NCI-H774 (cell line): Measurements from ENCODE around the gene ACAD11.
"Not testable (repeated sequence)": the region's sequence is repeated elsewhere in the genome, so short reads cannot be mapped to it uniquely, and the experiment has no call there.

Experiments used
- DNase-seq: peaks from one replicate; lab custom pipeline; 2025; lab: John Stamatoyannopoulos, UW

ACAD11 gene

DNA sequence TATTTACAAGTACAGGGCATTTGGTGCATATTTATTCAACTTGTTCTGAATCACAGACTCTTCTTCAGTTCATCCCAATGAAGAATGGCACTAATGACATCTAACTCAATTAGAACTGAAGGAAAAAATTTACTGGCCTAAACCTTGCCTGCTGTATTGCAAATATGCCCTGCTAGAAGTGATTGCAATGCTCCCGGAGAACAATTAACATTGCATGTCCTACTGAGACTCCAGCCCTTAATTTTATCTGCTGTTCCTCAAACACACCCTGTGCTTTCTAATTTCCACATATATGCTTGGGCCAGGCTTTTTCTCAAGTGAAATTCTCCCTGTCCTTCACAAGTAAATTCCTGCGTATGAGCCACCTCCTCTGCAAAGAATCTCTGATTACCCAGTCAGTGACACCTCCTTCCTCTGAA, 54.2 kb downstream of the ACAD11 start:
- DNase-seq = no peak

DNA sequence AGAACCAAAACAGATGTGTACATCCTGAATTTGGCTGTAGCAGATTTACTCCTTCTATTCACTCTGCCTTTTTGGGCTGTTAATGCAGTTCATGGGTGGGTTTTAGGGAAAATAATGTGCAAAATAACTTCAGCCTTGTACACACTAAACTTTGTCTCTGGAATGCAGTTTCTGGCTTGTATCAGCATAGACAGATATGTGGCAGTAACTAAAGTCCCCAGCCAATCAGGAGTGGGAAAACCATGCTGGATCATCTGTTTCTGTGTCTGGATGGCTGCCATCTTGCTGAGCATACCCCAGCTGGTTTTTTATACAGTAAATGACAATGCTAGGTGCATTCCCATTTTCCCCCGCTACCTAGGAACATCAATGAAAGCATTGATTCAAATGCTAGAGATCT, 59.0 kb downstream of the ACAD11 start:
- DNase-seq = not testable (repeated sequence)

DNA sequence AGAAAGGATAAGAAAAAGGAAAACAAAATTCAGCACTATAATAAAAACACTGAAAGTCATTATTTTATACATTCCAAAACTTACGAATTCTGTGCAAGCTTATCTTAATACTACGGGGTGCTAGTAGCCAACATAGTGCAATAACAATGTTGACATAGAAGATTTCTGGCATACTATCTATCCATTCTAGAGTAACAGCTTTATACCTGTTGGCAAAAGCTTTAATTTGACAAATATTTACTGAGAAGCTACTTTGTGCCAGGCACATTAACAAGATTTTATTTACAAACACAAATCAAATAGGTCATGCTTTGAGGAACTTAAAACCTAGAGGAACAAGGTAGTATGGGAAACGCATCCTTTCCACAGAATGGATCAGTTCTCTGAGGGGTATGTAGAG, 61.4 kb downstream of the ACAD11 start:
- no peak for DNase-seq

DNA sequence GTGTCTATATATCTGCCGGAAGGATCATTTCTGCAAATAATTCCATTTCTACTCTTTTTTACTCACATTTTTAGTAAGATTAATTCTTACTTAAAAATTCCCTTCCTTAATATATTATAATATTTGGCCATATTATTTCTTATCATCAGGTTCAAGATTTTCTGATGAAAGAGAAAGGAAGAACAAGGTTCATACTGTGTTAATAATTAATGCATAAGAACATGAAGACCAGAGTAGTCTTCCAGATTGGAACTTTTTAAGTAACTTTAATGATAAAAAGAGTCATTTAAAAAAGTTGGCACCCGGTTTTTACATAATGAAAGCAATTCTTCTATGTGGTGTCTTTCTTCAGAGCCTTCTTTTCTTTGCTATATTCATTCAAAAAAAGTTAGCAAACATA, 61.9 kb downstream of the ACAD11 start:
- DNase-seq = no peak

DNA sequence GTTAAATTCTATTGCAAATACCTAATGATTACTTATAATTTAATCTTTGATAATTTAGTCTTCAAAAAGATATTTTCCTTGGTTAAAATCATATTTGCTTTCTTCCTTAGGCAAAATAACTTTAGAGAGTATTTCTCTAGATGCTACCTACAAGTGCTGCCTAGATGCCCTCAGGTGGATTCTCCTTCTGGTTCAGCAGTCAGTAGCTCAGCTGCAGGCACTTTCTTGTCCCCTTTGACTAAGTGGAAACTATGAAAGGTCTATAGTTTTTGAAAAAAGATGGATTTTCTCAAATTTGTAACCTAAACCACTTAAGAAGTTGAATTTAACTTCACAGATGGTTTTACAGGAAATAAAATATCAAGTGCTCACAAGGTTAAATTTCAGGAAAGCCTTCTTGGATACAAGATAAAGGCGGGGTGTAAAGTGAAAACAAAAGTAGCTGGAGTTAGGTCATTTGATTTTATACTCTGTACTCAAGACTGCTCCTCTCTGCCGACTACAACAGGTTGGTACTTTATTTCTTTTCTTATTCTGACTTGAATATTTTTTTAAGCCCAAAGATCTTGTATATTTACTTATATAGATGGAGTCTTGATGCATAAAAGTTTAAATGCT, 62.7 kb downstream of the ACAD11 start, which contains the start of gene ACKR4:
TSS of gene ACKR4 (plus strand) at position 455 of the 618 bp plus-strand sequence. CDS start 3,128 bp downstream, outside the sequence.
- no peak for DNase-seq

DNA sequence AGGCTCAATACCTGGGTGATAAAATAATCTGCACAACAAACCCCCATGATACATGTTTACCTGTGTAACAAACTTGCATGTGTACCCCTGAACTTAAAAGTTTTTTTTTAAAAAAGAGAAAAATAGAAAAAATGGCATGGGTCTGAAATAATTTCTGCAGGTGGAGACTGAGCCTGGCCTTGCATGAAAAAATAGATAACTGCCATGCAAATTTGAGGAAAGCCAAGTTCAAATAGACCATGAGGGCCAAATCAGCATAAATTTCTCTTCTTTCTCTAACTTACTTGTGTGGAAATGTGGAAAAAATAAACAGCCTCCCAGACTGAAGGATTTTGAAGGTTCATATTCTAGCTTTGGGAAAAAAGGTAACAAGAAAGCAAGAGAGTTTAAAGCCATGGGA, 63.3 kb downstream of the ACAD11 start:
- no peak for DNase-seq

DNA sequence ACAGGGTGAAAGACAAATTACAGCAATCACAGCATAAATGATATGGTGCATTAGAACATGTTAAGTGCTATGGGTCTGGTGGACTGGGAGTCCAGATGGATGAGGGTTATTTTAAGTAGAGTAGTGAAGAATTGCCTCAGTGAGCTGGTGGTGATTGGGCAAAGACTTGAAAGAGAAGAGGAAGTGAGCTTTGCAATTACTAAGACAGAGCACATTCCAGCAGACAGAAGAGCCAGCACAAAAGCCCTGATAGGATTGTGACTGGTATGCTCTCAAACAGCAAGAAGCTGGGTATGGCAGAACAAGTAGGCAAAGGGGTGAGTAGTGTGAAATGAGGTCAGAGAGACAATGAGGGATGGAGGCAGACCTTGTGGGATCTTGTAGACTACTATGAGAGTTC, 64.6 kb downstream of the ACAD11 start:
- no peak for DNase-seq

DNA sequence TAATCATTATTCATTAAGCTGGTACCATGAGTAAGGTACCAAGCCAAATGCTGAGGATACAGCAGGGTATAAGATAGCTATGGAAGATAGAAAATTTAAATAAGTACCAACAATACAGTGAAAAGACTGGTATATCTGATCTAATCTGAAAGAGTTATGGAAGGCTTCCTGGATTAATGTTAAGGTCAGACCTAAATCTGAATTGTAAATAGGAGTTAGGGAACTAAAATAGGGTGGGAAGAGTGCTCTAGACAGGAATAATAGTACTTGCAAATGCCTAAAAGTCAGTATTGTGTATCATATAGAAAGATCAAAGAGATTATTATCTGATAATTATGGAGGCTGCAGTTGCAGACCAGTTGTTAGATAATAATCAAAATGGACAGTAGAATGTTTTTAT, 65.1 kb downstream of the ACAD11 start:
- DNase-seq = no peak

DNA sequence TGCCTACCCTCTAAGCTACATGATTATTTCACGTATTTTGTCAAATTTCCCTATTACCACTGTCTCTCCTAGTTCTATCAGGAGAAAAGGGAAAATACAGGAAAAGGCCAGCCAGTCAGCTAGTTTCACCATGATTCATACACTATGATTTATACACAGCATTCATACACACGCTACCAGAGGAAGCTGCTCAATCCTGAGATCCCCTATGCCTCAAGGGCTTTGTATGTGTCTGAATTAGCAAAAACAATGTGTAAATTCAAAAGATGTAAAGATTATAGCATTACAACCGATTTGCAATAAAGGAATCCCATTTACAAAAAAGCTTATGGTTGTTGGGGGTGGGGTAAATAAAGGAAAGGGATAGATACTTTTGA, 65.7 kb downstream of the ACAD11 start:
- no peak for DNase-seq

DNA sequence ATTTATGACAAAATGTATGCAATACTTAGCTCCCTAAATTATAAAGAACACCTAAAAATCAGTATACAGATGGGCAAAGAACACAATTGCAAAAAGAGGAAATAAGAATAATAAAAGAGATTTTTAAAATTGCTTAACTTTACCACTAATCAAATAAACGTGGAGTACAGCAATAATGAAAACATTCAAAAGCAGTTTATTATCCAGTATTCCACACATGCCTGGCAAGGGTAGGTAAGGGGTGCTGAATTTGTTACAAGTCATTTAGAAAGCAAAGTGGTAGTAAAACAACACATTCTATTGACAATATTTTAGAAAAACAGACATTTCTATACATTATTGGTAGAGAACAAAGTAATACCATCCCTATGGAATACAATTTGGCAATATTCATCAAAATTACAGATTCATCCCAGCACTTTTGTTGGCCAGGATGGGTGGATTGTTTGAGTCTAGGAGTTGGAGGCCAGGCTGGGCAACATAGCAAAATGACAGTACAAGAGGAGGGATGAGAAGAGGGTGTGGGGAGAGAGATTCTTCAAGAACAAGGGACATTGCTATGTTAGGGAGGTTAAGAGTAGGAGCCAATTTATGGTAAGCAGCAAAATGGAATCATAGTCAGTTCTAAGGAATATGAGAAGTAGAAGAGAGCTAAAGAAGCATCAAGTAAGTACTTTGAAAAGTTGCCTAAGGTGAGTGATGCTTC, 66.2 kb downstream of the ACAD11 start:
- no peak for DNase-seq

DNA sequence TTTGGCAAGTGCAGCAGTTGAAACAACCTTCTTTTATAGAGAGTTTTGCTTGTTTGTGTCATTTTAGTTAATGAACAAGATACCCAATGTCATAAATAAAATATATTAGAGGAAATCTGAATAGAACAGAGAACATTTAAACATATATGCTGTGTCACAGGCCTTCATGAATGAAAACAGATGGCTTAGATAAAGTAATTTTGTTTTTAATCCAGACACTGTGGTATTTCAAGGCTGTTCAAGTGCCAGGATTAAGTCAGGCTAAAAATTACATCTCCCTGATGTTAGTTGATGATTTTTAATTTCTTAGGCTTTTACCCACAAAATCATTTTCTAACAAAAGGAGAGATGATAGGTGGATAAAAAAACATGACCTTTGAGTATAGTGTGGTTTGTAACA, 67.4 kb downstream of the ACAD11 start:
- no peak for DNase-seq

DNA sequence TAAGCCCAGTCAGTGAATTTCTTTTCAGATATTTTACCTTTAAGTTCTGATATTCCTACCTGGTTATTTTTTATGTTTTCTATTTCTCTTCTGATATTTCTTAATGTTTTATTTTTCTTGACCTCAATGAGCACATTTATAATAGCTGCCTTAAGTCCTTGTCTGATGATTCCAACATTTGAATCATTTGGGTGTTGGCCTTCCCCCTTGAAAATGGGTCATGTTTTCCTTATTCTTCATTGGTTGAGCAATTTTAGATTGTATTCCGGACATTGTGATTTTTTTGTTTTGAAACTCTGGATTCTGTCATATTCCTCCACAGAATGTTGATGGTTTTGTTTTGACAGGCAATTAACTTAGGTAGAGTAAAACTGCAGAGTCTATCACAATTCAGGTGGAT, 72.2 kb downstream of the ACAD11 start:
- DNase-seq = no peak

DNA sequence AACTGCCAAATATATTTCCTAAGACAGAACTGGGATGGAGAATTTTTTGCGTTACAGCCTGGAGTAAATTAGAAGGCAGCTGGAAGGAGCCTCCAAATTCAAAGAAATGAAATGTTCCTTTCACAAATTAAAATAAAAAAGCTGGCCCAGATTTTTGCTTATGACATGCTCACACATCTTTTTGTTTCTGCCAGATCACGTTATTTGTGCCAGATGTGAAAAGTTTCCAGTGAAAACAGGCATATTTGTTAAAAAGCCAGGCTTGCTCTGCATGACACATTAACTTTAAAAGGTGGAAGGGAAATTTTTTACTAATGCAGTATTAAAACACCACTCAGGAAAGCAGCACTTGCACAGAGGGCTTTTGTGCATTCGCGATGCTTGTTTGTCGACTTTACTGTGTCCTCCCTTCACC, 85.8 kb downstream of the ACAD11 start:
- DNase-seq = no peak

DNA sequence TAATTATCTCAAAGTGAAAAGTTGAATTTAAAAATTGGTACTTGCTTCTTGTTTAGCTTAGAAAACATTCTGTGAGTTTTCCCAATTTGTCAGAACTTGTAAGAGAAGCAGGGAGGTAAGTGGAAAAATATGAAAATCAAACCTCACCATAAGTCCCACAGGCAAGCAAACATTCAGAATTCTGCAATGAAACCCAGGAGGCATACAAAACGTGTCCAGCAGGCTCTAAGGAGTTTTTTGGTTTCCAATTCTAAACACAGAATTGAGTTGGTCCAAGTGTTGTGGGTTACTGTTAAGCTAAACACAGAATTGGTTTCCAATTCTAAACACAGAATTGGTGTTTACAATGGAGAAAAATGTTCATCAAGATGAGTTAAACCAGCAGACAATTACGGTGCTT, 89.6 kb downstream of the ACAD11 start:
- no peak for DNase-seq

DNA sequence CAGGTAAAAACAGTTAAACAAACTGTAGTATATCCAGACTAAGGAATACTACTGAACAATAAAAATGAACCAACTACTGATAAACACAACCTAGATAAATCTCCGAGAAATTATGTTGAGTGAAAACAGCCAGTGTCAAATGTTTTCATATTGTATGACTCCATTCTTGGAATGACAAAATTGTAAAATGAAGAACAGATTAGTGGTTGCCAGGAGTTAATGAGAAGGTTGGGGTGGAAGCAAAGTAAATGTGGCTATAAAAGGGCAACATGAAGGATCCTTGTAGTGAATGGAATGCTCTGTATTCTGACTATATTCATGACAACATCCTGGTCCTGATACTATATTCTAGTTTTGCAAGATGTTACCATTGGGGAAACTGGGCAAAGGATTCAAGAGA, 90.0 kb downstream of the ACAD11 start:
- DNase-seq = no peak

DNA sequence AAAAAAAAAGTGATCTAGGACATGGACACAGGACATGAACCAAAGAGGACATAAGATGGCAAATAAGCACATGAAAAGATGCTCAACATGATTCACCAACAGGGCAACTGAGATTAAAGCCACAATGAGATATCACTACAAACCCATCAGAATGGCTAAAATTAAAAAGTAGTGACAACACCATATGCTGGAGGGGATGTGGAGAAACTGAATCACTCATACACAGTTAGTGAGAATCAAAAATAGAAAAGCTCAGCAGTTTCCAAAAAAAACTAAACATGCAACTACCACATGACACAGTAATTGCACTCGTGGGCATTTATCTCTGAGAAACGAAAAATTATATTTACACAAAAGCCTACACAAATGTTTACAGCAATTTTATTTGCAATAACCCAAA, 90.5 kb downstream of the ACAD11 start:
- DNase-seq = no peak

DNA sequence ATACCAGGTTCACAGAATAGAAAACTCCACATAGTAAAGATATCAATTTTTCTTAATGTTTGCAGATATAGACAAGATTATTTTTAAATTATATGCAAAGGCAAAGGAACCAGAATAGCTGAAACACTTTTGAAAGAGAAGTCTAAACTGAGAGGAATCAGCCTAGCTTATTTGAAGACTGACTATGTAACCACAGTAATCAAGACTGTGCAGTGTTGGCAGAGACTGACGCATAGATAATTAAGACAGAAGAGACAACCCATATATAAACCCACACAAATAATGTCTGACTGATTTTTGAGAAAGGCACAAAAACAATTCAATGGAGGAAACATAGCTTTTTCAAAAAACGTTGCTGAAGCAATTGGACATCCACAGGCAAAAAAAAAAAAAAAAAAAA, 91.2 kb downstream of the ACAD11 start:
- no peak for DNase-seq

DNA sequence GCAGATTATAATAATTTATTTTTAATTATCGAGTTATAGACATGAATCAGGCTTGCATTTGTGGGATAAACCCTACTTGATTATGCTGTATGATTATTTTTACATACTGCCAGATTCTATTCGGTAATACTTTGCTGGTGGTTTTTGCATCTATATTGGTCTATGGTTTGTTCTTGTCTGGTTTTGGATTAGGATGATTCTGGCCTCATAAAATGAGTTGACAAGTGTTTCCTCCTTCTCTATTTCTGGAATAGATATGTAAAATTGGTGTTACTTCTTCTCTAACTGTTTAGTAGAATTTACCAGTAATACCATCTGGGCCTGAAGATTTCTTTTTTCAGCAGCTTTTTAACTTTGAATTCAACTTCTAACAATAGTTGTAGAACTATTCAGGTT, 95.5 kb downstream of the ACAD11 start:
- DNase-seq = no peak

DNA sequence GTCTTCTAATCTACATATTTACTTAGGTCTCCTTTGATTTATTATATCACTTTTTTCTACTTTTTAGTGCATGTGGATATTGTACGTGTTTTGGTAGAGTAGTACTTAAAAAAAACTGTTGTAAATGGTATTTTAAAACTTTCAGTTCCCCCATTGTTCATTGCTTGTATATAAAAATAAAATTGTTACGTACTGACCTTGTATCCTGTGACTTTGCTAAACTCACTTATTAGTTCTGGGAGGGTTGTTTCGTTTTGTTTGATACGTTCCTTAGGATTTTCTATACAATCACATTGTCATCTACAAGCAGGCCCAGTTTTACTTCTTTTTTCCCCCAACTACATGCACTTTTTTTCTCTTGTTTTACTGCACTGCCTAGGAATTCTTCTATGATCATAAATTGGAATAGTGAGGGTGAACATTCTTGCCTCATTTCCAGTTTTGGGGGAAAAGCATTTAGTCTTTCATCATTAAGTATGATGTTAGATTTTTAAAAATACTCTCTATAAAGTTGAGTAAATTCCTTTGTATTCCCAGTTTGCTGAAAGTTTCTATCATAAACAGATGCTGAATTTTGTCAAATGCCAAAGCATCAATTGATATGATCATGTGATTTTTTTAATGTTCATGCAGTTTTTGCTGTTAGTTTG, 96.1 kb downstream of the ACAD11 start:
- no peak for DNase-seq

DNA sequence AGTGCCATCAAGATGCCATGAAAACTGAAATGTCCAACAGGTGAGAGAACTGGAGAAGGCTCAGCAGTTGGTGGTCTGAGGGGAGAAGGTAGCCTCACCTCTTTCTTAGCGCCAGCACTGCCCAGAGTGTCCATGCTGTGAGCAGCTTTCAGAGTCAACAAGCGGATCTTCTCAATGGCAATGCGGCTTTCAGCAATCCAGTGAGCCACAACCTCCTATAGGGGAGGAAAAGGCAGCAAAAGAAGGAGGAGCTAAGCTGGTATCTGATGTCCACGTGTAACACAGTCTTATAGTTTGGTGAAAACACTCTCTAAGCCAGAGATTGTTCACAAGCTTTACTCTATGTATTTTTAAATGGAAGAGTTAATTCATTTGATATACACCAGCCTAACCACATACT, 98.6 kb downstream of the ACAD11 start:
- no peak for DNase-seq

DNA sequence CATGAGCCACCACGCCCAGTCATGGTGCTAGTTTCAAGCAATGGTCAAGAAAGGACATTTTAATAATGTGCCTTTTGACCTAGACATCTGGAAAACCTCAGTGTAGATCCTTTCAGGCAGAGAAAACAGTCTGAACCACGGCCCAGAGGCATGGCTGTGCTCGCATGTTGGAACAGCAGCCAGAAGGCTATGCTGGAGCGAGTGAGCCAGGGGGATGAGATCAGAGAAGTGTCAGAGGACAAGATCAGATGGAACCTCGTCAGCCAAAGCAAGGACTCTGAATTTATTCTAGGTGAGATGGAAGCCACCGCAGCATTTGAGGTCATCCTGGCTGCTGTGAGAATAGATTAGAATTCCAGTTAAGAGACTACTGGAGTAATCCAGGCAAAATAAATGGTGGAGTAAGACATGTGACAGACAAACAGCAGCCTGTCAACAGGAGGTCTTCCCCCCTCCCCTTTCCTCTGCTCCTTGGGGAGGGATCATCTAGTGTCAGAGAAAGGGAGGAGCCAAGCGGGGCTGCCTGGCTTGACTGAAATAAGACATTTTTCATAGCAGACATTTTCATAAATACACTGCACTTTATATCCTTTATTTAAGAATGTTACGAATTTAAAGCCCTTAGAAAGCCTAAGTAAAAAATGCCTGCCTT, 103.0 kb downstream of the ACAD11 start:
- DNase-seq = no peak

DNA sequence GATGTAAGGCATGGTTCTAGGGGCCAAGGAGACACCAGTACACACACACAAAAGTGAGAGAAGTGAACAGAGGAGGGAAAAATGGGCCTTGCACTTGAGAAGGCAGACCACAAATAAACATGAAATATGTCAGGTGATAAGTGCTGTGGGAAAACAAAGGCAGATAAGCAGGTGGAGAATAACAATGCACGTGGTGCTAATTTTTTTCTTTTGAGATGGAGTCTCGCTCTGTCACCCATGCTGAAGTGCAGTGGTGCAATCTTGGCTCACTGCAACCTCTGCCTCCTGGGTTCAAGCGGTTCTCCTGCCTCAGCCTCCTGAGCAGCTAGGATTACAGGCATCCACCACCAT, 103.6 kb downstream of the ACAD11 start:
- peak; percentile 22 for DNase-seq
